Measurements from ENCODE around the gene THRA.

GRCh38 chr17:40122999-40123810 lies 60.4 kb downstream of the THRA start:
- TF ChIP-seq CTCF (conservative IDR thresholded peaks at IDR 0.05) (no peak), ZFX (IDR thresholded peaks at IDR 0.05) (no peak)

Data from C4-2B (cell line).